GM19467 (cell line): ENCODE measurements around the gene SYDE1.
"Not testable (repeated sequence)": the region's sequence is repeated elsewhere in the genome, so short reads cannot be mapped to it uniquely, and the experiment has no call there.

Experiments
- ATAC-seq: cut with Tn5 transposase; IDR thresholded peaks from one replicate; pipeline ENCODE4 v1.9.1; 2021; ENCODE audit warnings: mild to moderate bottlenecking, moderate library complexity; ENCODE audit not compliant: unreplicated experiment

The SYDE1 gene, protein sequence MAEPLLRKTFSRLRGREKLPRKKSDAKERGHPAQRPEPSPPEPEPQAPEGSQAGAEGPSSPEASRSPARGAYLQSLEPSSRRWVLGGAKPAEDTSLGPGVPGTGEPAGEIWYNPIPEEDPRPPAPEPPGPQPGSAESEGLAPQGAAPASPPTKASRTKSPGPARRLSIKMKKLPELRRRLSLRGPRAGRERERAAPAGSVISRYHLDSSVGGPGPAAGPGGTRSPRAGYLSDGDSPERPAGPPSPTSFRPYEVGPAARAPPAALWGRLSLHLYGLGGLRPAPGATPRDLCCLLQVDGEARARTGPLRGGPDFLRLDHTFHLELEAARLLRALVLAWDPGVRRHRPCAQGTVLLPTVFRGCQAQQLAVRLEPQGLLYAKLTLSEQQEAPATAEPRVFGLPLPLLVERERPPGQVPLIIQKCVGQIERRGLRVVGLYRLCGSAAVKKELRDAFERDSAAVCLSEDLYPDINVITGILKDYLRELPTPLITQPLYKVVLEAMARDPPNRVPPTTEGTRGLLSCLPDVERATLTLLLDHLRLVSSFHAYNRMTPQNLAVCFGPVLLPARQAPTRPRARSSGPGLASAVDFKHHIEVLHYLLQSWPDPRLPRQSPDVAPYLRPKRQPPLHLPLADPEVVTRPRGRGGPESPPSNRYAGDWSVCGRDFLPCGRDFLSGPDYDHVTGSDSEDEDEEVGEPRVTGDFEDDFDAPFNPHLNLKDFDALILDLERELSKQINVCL

DNA sequence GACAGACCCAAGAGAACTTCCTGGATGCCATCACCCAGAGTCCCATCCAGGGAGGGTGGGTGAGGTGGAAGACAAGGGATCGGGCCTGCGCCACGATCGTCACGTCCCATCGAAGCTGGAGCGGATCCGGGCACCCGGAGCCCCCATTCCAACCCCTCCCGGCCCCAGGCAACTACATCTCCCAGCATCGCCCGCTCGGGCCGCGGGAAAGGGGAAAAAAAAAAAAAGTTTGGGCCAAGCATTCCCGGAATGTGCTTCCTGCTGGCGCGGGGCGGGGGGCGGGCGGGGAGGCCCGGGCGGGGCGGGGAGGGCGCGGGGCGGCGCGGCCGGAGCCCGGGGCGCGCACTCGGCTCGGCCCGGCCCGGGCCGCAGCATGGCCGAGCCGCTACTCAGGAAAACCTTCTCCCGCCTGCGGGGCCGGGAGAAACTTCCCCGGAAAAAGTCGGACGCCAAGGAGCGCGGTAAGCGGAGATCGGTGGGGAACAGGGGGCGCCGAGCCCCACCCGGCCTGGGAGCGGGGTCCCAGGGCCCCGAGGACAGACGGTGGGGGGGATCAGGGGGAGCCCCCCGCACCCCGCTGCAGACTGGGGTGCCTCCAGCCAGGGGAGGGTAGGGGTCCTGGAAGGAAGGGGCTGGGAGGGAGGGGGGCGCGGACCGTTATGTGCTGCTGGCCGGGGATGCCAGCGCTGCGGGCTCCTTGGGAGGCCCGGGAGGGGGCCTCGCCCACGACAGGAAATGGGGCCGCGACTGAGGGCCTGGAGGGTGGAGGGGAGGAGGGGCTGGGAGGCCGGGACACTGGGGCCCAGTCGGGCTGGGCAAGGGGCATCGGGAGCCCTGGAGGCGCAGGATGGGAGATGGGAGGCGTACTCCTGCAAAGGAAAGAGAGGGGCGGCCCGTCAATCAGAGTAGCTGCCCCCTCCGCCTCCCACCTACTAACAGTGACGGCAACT lies at the start of gene SYDE1:
Gene SYDE1 (plus strand): TSS at position 341 of the 950 bp plus-strand sequence. CDS start 33 bp downstream, at position 374.
- ATAC-seq: no peak

DNA sequence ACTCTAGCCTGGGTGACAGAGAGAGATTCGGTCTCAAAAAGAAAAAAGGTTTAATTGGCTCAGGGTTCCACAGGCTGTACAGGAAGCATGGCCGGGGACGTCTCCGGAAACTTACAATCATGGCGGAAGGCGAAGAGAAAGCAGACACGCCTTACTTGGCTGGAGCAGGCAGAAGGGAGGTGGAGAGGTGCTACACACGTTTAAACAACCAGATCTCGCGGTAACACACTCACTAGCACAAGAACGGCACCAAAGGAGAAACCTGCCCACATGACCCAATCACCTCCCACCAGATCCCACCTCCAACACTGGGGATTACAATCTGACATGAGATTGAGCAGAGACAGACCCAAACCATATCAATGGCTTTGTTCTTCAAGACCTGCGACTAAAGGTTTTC lies 45.2 kb upstream of the SYDE1 start:
- no peak for ATAC-seq

DNA sequence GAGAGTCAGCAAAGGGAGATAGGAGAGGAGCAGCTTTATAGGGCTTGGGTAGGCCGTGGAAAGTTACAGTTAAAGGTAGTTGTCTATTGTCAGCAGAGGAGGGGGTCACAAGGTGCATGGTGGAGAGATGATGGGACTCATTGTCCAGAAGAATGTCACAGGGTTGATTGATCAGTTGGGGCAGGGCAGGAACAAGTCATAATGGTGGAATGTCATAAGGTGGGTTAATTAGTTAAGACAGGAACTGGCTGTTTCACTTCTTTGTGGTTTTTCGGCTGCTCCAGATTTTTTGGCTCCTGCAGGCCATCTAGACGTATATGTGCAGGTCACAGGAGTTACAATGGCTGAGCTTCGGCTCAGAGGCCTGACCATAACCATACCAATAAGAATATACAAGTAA lies 36.8 kb upstream of the SYDE1 start:
- not testable (repeated sequence) for ATAC-seq

DNA sequence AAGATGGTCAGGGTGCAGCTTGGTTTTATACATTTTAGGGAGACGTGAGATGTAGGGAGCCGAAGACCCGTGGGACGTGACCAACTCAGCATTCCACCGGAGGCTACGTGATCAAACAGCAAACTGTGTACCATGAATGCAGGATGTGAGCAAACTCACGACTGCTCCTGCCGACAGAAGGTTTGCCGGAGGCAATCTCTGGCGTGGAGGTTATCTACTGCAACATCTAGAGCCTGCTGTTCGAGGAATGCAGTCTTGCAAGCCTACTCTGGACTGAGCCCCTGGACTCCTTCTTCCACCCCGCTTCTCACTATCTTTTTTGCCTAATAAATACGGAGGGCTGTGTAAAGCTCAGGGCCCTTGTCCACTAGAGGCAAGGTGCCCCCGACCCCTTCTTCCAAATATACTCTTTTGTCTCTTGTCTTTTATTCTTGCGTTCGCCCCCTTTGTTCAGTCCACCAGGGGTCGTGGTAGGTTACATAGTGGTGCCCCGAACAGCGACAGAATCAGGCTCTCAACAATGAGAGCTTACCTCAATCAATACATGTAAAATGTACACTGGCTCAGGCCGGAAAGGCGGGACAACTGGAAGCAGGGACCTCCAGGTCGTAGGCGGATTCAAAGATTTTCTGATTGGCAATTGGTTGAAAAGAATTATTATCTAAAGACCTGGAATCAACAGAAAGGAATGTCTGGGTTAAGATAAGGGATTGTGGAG lies 34.1 kb upstream of the SYDE1 start:
- no peak for ATAC-seq

DNA sequence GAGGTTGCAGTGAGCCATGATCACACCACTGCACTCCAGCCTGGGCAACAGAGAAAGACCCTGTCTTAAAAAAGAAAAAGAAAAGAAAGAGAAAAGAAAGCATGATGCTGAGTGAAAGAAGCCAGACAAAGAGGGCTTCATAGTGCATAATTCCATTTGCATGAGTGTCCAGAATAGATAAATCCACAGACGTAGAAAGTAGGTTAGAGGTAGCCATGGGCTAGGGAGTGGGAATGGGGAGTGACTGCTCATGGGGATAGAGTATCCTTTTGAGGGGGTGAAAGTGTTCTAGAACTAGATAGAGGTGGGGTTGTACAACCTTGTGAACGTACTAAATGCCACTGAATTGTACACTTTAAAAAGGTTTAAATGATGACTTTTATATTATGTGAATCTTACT lies 32.8 kb upstream of the SYDE1 start:
- ATAC-seq: no peak

DNA sequence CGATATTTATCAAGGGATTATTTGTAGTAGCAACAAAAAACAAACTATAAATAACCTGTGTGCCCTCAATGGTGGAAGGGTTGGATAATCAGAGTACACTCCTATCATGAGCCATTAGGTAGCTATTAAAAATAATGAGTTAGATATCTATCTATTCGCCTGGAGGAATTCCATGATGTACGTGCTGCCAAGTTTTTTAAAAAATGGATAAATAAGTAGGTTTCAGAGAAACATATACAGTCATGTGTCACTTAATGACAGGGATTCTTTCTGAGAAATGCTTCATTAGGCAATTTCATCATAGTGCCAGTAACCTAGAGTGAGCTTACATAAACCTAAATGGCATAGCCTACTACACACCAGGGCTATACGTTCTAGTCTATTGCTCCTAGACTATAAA lies 31.4 kb upstream of the SYDE1 start:
- ATAC-seq: no peak

DNA sequence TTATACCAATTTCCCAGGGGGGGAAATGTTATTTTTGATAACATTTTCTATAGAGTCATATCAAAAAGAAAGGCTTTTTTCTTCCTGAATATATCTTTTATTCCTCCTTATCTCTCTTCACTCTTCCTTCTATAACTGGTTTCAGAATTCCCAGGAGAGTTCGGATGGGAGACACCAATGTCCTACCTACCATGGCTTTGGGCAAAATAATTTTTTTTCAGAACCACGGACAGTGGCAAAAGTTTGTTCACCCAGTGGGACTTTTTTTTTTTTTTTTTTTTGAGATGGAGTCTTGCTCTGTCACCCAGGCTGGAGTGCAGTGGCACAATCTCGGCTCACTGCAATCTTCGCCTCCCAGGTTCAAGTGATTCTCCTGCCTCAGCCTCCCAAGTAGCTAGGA lies 27.2 kb upstream of the SYDE1 start:
- not testable (repeated sequence) for ATAC-seq

DNA sequence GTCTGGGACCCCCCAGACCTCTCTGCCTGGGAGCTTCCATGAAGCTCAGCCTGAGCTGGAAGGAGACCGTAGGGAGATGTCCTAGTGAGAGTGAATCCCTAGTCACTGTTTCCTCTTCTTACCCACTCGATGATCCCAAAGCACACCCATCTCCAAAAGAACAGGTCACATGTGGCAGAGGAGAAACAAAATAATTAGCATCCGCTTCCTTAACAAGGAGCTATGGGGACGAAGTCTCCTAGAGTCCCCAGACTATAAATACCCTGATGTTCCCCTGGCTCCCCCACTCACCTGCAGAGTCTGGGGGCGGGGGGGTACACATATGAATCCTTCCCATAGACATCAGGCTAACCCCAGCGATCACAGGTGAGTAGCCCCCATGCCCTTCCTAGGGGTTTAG lies 25.3 kb upstream of the SYDE1 start, which contains the start of gene OR1I1:
Gene OR1I1 (plus strand): TSS at position 301 of the 400 bp plus-strand sequence. CDS start 4,855 bp downstream, outside the sequence.
- no peak for ATAC-seq

DNA sequence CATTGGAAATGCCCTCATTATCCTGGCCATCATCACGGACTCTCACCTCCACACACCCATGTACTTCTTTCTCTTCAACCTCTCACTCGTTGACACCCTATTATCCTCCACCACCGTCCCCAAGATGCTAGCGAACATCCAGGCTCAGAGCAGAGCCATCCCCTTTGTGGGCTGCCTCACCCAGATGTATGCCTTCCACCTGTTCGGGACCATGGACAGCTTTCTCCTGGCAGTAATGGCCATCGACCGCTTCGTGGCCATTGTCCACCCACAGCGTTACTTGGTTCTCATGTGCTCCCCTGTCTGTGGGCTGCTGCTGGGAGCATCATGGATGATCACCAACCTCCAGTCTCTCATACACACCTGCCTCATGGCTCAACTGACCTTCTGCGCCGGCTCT lies 20.0 kb upstream of the SYDE1 start:
- ATAC-seq: no peak

DNA sequence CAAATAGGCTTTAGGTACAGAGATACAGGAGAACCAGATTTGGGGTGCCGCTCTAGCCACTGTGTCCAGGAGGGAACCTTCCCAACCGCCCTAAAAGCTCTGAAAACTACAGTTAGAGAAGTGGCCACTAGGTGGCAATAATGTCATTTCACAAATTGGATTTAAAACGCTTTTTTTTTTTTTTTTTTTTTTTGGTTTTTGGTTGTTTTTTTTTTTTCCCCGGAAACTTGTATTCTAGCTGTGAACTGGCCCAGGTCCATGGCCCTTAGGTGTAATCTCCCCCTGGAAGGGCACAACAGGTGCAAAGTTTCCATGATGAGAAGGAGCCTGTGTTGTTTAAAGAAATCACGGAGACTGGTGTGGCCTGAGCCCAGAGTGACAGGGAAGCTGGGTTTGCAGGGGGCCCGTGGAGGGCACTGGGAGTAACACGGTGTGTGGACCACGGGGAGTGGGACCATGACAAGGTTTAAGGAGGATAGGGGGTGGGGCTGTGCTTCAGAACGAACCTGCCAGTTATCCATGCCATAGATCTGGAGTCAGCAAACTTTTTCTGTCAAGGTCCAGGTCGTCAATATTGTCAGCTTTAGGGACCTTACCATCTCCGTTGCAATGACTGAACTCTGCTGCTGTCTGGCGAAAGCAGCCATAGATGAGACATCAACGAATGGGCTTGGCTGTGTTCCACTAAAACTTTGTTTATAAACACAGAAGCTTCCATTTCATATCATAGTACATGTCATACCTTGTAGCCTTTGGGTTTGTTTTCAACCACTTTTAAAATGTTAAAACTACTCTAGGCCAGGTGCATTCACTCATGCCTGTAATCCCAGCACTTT lies 15.1 kb upstream of the SYDE1 start:
- ATAC-seq: no peak

DNA sequence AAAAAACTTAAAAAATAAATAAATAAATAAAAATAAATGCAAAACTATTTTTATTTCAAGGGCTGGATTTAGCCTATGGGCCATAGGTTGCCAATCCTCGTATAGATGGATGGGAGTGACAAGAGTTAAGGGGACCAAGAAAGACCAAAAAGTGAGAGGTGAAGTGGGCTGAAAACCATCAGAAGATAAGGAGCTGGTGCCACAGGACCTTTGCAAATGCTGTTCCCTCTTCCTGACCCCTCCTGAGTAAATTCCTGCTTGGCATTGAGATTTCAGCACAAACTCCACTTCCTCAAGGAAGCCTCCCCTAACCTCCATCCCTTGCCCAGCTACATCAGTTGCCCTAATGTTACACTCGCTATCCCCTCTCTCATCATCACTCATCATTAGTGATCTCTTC lies 14.2 kb upstream of the SYDE1 start:
- no peak for ATAC-seq

DNA sequence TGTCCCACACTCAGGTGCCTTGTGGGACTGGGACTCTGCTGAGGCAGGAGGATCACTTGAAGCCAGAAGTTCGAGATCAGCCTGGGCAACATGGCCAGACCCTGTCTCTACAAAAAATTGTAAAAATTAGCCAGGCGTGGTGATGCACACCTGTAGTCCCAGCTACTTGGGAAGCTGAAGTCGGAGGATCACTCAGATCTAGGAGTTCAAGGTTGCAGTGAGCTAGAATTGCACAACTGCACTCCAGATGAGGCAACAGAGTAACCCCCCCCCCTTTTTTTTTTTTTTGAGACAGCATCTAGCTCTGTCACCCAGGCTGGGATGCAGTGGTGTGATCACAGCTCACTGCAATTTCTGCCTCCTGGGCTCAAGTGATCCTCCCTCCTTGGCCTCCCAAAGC lies 11.0 kb upstream of the SYDE1 start:
- ATAC-seq: no peak

DNA sequence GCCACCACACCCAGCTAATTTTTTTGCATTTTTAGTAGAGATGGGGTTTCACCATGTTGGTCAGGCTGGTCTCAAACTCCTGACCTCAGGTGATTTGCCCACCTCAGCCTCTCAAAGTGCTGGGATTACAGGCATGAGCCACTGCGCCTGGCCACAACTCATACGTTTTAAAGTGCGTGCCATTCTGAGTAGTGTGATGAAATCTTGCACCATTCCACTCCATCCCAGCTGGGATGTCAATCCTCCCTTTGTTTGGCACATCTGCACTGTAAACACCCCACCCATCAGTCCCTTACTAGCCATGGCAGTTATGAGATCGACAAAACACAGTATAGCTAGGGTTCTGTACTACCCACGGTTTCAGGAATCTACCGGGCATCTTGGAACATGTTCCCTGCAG lies 9.2 kb upstream of the SYDE1 start:
- ATAC-seq: not testable (repeated sequence)

DNA sequence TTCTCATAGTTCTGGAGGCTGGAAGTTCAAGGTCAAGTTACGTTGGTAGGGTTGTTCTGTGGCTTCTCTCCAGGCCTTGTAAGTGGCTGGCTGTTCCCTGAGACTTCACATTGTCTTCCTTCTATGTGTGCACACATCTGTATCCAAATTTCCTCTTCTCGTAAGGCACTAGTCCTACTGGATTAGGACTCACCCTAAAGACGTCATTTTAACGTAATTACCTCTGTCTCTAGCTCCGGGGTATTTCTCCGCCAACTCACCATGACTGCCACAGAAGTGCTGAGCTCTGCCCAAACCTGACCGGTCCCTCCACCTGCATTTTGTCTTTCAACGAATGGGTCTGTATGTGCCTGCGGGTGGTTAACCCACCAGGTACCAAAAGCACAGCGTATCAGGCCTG lies 8.7 kb upstream of the SYDE1 start:
- no peak for ATAC-seq

DNA sequence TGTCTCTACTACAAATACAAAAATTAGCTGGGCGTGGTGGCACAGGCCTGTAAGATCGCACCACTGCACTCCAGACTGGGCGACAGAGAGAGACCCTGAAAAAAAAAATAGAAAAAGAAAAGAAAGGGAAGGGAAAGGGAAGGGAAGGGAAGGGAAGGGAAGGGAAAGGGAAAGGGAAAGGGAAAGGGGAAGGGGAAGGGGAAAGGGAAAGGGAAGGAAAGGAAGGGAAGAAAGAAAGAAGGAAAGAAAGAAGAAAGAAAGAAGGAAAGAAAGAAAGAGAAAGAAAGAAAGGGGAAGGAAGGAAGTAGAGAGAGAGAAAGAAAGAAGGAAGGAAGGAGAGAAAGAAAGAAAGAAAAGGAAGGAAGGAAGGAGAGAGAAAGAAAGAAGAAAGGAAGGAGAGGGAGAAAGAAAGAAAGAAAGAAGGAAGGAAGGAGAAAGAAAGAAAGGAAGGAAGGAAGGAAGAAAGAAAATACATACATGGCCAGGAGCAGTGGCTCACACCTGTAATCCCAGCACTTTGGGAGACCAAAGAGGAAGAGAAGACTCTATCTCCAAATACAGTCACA lies 8.1 kb upstream of the SYDE1 start:
- ATAC-seq: no peak

DNA sequence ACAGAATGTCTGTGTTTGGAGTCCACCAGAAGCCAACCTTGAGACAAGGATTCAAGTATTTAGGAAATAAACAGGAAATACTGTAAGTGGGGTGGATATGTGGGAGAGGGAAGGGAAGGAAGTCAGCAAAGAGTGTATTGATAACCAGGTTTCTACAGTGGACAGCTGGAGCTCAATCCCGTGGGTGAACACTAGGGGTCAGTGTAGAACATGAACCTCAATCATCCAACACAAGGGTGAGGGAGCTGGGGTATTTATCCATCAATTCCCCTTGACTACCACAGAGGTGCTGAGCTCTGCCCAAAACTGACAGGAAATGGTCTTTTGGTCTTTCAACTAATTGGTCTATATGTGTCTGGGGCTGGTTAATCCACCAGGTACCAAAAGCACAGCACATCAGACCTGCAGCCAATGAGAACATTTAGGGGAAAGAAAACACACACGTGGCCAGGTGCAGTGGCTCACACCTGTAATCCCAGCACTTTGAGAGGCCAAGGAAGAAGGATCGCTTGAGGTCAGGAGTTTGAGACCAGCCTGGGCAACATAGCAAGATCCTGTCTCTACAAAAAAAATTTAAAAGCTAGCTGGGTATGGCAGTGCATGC lies 5.6 kb upstream of the SYDE1 start:
- ATAC-seq: no peak

DNA sequence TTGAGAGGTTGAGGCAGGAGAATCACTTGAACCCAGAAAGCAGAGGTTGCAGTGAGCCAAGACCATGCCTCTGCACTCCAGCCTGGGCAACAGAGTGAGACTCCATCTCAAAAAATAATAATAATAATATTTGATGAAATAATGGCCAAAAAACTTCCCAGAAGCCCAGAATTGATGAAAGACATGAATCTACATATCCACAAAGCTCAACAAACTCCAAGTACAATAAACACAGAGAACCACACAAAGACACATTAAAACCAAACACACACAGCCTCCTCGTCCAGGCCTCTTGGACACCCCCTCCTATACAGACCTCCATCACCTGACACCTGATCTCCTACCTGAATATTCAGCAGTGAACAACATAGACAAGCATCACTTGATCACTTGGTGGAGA lies 3.2 kb upstream of the SYDE1 start:
- no peak for ATAC-seq

DNA sequence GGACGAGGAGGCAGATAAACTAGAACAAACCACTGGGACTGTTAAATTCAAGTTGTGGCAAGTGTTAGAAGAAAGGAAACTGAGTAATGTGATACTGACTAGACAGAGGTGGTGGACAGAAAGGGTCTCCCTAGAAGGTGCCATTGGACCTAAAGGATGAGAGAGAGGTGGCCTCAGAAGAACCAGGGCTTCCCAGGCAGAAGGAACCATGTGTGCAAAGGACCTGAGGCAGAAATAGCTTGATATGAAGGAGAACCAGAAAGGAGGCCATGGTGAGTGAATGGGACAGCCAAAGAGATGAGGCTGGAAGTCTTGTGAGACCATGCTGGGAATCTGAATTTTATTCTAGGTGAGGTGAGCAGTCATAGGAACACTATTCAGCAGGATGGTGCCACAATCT lies 2.8 kb upstream of the SYDE1 start:
- ATAC-seq: no peak

DNA sequence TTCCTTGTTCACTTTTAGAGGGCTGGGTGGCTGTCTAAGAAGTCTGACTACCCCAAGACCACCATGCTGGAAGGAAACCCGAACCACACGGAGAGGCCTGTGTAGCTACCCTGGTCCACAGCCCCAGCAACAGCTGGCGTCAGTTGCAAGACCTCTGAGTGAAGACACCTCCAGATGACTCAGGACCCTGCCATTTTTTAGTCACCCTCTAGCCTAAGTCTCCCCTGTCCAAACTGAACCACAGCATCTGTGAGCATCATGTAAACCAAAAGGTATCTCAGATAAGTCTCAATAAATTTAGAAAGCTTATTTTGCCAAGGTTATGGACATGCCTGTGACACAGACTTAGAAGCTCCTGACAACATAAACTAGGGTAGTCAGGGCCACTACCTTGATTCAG lies 2.2 kb upstream of the SYDE1 start:
- ATAC-seq: no peak
